Measurements from ENCODE around the gene KLF11.
"Not testable (repeated sequence)": the region's sequence is repeated elsewhere in the genome, so short reads cannot be mapped to it uniquely, and the experiment has no call there.

Gene KLF11

DNA sequence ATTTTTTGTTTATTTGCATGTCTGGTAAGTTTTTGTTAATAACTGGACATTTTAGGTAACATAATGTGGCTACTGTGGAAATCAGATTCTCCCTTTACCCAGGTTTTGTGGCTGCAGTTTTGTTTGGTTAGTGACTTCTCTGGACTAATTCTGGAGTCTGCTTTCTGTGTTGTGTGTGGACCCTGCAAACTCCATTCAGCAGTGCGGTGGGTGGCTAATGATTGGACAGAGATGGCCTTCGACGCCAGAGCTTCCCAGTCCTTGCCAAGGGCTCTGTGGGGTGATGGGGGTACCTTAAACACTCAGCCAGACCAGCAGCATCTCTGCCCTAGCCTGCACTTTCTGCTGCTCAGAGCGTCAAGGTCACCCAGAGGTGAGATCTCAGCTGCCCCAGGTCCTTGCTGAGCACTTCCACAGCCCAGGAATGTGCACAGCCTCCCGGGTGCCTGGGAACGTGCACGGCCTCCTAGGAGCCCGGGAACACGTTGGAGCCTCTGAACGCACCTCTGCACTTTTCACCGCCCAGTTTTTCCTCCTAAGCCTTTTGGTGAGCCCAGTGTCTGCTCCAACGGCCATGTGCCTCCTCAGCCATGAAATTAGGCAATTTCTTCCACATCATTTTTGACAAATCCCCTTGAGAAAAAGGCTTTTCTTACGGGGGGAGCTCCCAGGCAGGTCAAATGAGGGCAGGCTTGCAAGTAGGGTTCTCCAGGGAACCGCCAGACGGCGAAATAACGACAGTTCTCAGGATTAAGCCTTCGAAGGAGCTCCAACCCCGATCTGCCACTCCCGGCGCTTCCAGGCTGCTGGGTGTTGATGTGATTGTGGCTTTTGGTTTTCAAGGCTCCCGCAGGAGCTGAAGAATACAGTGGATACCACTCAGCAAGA, 35.2 kb upstream of the KLF11 start:
- Histone ChIP-seq H3K4me3 (no peak overlapping the region), H3K27ac (peak overlapping the region in 7 of 21 experiments; percentile 28 to 72 (median 52))

GRCh38 chr2:10008809-10009176, 34.6 kb upstream of the KLF11 start:
- Histone ChIP-seq H3K4me3 (no peak overlapping the region), H3K27ac (peak overlapping the region in 4 of 21 experiments; percentile 34 to 72 (median 48))

GRCh38 chr2:10009271-10009810, 34.0 kb upstream of the KLF11 start:
- peak overlapping the region in 7 of 21 experiments; percentile 0 to 78 (median 34) for H3K27ac ChIP-seq
- no peak overlapping the region for H3K4me3 ChIP-seq

- H3K4me3 ChIP-seq, result no peak overlapping the region
- peak overlapping the region in 6 of 21 experiments; percentile 0 to 78 (median 38) for H3K27ac ChIP-seq
Observed at GRCh38 chr2:10009811-10010781, 33.3 kb upstream of the KLF11 start.

DNA sequence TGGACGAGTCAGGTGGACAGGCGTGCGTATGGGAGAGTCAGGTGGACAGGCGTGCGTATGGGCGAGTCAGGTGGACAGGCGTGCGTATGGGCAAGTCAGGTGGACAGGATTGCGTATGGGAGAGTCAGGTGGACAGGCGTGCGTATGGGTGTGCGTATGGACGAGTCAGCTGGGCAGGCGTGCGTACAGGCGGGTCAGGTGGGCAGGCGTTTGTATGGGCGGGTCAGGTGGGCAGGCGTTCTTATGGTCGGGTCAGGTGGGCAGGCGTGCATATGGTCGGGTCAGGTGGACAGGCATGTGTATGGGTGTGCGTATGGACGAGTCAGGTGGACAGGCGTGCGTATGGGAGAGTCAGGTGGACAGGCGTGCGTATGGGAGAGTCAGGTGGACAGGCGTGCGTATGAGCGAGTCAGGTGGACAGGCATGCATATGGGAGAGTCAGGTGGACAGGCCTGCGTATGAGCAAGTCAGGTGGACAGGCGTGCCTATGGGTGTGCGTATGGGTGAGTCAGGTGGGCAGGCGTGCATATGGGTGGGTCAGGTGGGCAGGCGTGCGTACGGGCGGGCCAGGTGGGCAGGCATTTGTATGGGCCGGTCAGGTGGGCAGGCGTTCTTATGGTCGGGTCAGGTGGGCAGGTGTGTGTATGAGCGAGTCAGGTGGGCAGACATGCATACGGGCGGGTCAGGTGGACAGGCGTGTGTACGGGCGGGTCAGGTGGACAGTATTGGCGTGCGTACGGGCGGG, 32.3 kb upstream of the KLF11 start:
- H3K4me3 ChIP-seq, H3K27ac ChIP-seq: not testable (repeated sequence)

DNA sequence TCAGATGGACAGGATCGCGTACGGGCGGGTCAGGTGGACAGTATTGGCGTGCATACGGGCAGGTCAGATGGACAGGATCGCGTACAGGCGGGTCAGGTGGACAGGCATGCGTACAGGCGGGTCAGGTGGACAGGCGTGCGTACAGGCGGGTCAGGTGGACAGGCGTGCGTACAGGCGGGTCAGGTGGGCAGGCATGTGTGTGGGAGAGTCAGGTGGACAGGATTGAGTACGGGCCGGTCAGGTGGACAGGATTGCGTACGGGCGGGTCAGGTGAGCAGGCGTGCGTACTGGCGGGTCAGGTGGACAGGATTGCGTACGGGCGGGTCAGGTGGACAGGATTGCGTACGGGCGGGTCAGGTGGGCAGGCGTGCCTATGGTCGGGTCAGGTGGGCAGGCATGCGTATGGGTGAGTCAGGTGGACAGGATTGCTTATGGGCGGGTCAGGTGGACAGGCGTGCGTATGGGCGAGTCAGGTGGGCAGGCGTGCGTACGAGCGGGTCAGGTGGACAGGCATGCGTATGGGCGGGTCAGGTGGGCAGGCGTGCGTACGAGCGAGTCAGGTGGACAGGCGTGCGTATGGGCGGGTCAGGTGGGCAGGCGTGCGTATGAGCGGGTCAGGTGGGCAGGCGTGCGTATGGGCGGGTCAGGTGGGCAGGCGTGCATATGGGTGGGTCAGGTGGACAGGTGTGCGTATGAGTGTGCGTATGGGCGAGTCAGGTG, 31.6 kb upstream of the KLF11 start:
- not testable (repeated sequence) for H3K4me3 ChIP-seq, H3K27ac ChIP-seq

DNA sequence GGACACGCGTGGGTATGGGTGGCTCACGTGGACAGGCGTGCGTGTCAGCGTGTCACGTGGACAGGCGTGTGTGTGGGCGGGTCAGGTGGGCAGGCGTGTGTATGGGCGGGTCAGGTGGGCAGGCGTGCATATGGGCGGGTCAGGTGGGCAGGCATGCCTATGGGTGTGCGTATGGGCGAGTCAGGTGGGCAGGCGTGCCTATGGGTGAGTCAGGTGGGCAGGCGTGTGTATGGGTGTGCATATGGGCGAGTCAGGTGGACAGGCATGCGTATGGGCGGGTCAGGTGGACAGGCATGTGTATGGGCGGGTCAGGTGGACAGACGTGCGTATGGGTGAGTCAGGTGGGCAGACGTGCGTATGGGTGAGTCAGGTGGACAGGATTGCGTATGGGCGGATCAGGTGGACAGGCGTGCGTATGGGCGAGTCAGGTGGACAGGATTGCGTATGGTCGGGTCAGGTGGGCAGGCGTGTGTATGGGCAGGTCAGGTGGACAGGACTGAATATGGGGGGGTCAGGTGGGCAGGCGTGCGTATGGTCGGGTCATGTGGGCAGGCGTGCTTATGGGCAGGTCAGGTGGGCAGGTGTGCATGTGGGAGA, 30.9 kb upstream of the KLF11 start:
- peak overlapping the region in 1 of 21 experiments; percentile 17 for H3K27ac ChIP-seq
- not testable (repeated sequence) for H3K4me3 ChIP-seq

DNA sequence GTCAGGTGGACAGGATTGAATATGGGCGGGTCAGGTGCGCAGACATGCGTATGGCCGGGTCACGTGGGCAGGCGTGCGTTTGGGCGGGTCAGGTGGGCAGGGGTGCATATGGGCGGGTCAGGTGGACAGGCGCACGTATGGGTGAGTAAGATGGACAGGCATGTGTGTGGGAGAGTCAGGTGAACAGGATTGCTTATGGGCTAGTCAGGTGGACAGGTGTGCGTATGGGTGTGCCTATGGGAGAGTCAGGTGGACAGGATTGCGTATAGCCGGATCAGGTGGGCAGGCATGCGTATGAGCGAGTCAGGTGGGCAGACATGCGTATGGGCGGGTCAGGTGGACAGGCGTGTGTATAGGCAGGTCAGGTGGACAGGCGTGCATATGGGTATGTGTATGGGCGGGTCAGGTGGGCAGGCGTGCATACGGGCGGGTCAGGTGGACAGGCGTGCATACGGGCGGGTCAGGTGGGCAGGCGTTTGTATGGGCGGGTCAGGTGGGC, 30.3 kb upstream of the KLF11 start:
- peak overlapping the region in 1 of 21 experiments; percentile 17 for H3K27ac ChIP-seq
- no peak overlapping the region for H3K4me3 ChIP-seq

GRCh38 chr2:10013651-10014417, 29.5 kb upstream of the KLF11 start:
- H3K27ac ChIP-seq, result peak overlapping the region in 2 of 21 experiments; percentile 49 to 73
- H3K4me3 ChIP-seq, result not testable (repeated sequence)

DNA sequence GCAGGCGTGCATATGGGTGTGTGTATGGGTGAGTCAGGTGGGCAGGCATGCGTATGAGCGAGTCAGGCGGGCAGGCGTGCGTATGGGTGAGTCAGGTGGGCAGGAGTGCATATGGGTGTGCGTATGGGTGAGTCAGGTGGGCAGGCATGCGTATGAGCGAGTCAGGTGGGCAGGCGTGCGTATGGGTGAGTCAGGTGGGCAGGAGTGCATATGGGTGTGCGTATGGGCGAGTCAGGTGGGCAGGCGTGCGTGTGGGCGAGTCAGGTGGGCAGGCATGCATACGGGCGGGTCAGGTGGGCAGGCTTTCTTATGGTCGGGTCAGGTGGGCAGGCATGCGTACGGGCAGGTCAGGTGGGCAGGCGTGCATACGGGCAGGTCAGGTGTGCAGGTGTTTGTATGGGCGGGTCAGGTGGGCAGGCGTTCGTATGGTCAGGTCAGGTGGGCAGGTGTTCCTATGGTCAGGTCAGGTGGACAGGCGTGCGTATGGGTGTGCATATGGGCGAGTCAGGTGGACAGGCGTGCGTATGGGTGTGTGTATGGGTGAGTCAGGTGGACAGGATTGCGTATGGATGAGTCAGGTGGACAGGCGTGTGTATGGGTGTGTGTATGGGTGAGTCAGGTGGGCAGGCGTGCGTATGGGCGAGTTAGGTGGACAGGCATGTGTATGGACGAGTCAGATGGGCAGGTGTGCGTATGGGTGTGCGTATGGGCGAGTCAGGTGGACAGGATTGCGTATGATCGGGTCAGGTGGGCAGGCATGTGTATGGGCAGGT, 28.7 kb upstream of the KLF11 start:
- no peak overlapping the region for H3K4me3 ChIP-seq
- peak overlapping the region in 4 of 21 experiments; percentile 48 to 73 (median 53) for H3K27ac ChIP-seq

DNA sequence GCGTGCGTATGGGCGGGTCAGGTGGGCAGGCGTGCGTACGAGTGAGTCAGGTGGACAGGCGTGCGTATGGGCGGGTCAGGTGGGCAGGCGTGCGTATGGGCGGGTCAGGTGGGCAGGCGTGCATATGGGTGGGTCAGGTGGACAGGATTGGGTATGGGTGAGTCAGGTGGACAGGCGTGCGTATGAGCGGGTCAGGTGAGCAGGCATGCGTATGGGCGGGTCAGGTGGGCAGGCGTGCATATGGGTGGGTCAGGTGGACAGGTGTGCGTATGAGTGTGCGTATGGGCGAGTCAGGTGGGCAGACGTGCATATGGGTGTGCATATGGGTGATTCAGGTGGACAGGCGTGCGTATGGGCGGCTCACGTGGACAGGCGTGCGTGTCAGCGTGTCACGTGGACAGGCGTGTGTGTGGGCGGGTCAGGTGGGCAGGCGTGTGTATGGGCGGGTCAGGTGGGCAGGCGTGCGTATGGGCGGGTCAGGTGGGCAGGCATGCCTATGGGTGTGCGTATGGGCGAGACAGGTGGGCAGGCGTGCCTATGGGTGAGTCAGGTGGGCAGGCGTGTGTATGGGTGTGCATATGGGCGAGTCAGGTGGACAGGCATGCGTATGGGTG, 27.9 kb upstream of the KLF11 start:
- H3K4me3 ChIP-seq, H3K27ac ChIP-seq: not testable (repeated sequence)

- Histone ChIP-seq H3K4me3 (no peak overlapping the region), H3K27ac (no peak overlapping the region)
Observed at GRCh38 chr2:10016001-10016801, 27.1 kb upstream of the KLF11 start.

DNA sequence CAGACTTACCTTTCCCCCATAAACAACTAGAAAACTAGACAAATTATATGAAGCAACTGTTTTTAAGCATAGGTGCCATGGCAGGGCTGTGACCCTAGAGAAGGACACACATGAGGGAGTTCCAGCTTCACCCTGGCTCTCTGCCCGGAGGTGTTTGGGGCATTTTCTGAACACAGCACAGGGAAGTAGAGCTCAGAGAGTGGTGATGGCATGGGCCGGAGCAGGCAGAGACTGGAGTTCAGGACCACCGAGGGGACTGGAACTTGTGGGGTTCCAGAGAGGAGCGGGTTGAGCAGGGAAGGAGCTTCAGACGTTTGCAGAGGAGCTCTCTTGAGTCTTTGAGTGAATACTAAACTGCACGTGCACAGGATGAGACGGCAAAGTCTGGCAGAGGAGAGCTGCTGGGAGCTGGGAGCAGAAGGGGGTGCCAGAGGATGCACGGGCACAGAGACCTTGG, 26.5 kb upstream of the KLF11 start:
- H3K27ac ChIP-seq, result no peak overlapping the region
- H3K4me3 ChIP-seq, result no peak overlapping the region

DNA sequence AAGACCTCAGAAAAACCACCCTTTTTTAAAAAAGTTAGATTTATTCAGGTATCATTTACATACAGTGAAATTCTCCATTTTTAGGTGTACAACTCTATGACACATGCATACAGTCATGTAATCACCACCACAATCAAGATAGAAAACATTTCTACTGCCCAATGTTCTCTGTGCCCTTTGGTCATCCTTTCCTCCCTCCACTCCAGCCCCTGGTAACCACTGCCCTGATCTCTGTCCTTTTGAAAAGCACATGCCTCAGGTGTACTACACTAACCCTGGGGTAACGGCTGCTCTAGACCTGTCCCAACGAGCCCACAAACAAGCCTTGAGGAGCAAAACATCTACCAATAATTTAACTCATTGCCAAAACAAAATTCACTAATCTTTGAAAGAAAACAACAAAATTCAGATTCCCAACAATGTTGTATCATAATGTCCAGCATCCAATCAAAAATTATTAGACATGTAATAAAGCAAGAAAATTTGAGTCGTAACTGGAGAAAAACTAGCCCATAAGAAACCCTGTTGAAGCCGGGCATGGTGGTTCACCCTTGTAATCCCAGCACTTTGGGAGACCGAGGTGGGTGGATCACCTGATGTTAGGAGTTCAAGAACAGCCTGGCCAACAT, 25.9 kb upstream of the KLF11 start:
- Histone ChIP-seq H3K4me3 (no peak overlapping the region), H3K27ac (no peak overlapping the region)

GRCh38 chr2:10019174-10019573, 24.2 kb upstream of the KLF11 start:
- H3K4me3 ChIP-seq, result no peak overlapping the region
- peak overlapping the region in 8 of 21 experiments; percentile 7 to 52 (median 36) for H3K27ac ChIP-seq

Data from skin epidermis (tissue), 12 donors.